Activated naive CD4-positive, alpha-beta T cell treated with Interleukin-2 at 50 U/mL for 16 hours (primary cell): ENCODE results near the gene PFKL.

ENCODE experiments used
- DNase-seq: peaks from one replicate; pipeline ENCODE4 v3.0.0-alpha.2; 2020

PFKL gene

GRCh38 chr21:44366586-44367211 lies 66.8 kb downstream of the PFKL start:
- DNase-seq = no peak

- no peak for DNase-seq
Observed at GRCh38 chr21:44368711-44369446, 69.0 kb downstream of the PFKL start.

DNA sequence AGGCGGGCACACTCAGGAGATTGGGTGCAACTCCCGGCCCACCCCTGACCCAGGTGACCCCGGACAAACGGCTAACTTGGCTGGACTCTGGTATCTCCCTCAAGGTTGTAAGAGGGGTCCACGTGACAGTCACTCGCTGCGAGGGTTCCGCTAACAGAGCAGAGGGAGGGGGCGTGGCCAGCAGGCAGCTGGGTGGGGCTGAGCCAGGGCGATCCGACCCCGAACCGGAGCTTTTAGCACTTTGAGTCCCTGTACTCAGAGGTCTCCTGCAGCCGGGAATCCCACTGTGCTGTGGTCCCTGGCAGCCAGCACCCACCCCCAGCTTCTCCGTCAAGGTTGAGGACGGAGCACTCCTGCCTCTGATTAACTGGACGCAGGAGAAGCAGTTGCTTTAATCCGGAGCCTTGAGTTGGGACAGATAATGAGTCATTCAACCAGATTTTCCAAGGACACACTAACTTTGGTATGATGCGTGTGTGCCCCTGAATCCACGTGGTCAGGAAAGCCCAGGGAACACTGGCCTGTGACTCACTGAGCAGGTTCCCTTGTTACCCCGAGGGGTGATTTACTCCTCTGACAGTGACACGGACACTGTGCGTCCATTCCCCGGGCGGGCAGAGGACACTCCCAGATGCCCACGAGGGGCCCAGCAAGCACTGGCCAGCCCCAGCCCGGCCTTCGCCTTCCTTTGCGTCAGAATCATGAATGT lies 70.3 kb downstream of the PFKL start:
- no peak for DNase-seq

- DNase-seq = no peak
Observed at GRCh38 chr21:44370786-44371410, 71.0 kb downstream of the PFKL start.

DNA sequence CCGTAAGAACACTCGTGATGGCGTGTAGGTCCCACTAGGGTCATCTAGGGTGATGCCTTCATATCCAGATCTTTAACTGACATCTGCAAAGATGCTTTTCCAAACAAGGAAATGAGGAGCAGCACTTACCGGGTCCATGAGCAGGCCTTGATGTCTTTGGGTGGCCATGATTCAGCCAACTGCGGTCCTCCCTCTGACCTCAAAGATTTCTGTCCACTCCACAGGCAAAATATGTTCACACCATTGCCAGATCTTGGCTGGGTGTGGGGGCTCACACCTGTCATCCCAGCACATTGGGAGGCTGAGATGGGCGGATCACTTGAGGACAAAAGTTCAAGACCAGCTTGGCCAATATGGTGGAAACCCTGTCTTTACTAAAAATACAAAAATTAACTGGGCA lies 71.7 kb downstream of the PFKL start:
- no peak for DNase-seq

DNA sequence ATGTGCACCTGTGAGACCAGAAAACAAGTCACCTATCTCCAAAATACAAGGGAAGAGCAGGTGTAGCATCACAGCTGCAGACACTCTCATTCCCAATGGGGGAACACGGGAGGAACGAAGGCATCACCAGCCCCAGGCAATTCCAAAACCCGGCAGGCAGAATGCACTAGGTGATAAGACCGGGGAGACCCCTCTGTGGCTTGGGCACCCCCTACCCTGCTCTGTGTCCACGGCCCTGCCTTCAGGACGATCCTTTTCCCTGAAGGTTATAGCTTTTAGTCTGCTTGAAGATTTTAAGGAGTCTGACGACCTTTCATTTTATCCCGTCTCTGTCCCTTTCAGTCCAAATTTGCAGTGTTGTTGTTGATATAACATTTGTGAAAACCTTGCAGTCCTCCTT lies 72.8 kb downstream of the PFKL start:
- DNase-seq = no peak

DNA sequence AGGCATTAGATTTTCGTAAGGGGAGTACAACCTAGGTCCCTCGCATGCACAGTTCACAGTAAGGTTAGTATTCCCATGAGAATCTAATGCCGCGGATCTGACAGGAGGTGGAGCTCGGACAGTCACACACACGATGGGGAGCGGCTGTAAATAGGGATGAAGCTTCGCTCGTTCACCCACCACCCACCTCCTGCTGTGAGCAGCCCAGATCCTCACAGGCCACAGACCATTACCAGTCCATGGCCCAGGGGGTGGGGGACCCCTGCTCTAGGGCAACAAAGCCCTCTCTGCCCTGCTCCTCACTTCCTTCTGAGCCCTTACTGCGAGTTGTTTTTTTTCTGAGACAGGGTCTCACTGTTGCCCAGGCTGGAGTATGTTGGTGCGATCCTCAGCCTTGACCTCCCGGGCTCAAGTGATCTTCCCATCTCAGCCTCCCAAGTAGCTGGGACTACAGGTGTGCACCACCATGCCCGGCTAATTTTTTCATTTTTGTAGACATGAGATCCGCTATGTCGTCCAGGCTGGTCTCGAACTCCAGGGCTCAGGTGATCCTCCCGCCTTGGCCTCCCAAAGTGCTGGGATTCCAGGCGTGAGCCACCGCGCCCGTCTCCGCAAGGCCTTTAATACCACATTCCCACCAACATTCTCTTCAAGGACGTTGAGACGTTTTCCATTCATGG lies 74.9 kb downstream of the PFKL start:
- DNase-seq = no peak

GRCh38 chr21:44375281-44375651 lies 75.4 kb downstream of the PFKL start:
- no peak for DNase-seq

- no peak for DNase-seq
Observed at GRCh38 chr21:44375761-44376241, 75.9 kb downstream of the PFKL start.

- DNase-seq = no peak
Observed at GRCh38 chr21:44376606-44377005, 76.8 kb downstream of the PFKL start.
